IMR-90 (cell line): ENCODE data around the gene ARMH1. TPM values are rescaled to one million over a fixed set of nuclear protein-coding genes. Genes with fewer than 3 reads are reported as not detected.
A peak's percentile ranks its signal among the peaks of the same experiment; 100 is the strongest.

Experiments used
- ATAC-seq: fragments of 200-7000 bp; cut with Tn5 transposase; 2 replicates; pipeline ENCODE4 v1.9.1; 2020; ENCODE audit warnings: low read depth, mild to moderate bottlenecking, moderate library complexity
- BruUV-seq: library from RNA; stranded (reverse); fragments of 400-500 nt; replicated peaks from 2 replicates; lab custom pipeline; 2021; lab: Mats Ljungman, UMichigan
- CTCF ChIA-PET: fragments of 300-600 bp; formaldehyde crosslinking; extraction: SDS; loops from one replicate; lab custom pipeline; 2021; ENCODE audit warnings: antibody characterized with exemption; lab: Yijun Ruan, JAX
- POLR2A ChIA-PET: fragments of 300-600 bp; sonication (Branson Sonifier 250); formaldehyde crosslinking; loops from one replicate; lab custom pipeline; 2022; ENCODE audit warnings: antibody characterized with exemption; ENCODE audit not compliant: unreplicated experiment; lab: Charles Lee
- DNase-seq: peaks from one replicate; pipeline ENCODE4 v3.0.0; 2013
- H2AFZ ChIP-seq: replicated peaks from 2 replicates; pipeline ENCODE3; 2013; ENCODE audit warnings: low read length, mild to moderate bottlenecking; ENCODE audit not compliant: poor library complexity
- H2AK5ac ChIP-seq: 2 replicates; pipeline ENCODE4 v1.6.1; 2013; ENCODE audit warnings: low read depth, low read length, inconsistent platforms
- H2AK9ac ChIP-seq: replicated peaks from 2 replicates; pipeline ENCODE3; 2013; ENCODE audit warnings: mild to moderate bottlenecking, low read depth, low read length, moderate library complexity; ENCODE audit not compliant: poor library complexity
- H2BK120ac ChIP-seq: 2 replicates; pipeline ENCODE4 v1.6.1; 2013; ENCODE audit warnings: low read depth, low read length, inconsistent platforms
- H2BK15ac ChIP-seq: 3 replicates; pipeline ENCODE4 v1.6.1; 2013; ENCODE audit warnings: low read depth, low read length, inconsistent platforms
- H2BK20ac ChIP-seq: 2 replicates; pipeline ENCODE4 v1.6.1; 2013; ENCODE audit warnings: low read depth, mild to moderate bottlenecking, inconsistent platforms, low read length, moderate library complexity
- H2BK5ac ChIP-seq: 2 replicates; pipeline ENCODE4 v1.6.1; 2013; ENCODE audit warnings: mild to moderate bottlenecking, low read depth, low read length, inconsistent platforms; ENCODE audit not compliant: poor library complexity, severe bottlenecking
- H3K14ac ChIP-seq: replicated peaks from 2 replicates; pipeline ENCODE4 v1.6.1; 2013; ENCODE audit warnings: low read depth, low read length, inconsistent platforms
- H3K18ac ChIP-seq: 2 replicates; pipeline ENCODE4 v1.6.1; 2013; ENCODE audit warnings: low read depth, low read length, control low read depth
- H3K23ac ChIP-seq: 2 replicates; pipeline ENCODE4 v1.6.1; 2013; ENCODE audit warnings: low read depth, low read length, inconsistent platforms
- H3K27ac ChIP-seq: 2 replicates; pipeline ENCODE4 v1.5.1; 2013; ENCODE audit warnings: mild to moderate bottlenecking, control low read depth, low read length; ENCODE audit not compliant: insufficient read depth
- H3K27me3 ChIP-seq: 2 replicates; pipeline ENCODE4 v1.6.1; 2013; ENCODE audit warnings: low read length; ENCODE audit not compliant: control insufficient read depth, insufficient read depth
- H3K36me3 ChIP-seq: 2 replicates; pipeline ENCODE4 v1.6.1; 2013; ENCODE audit warnings: low read length, mixed read lengths; ENCODE audit not compliant: control insufficient read depth, insufficient read depth
- H3K4ac ChIP-seq: 2 replicates; pipeline ENCODE4 v1.6.1; 2013; ENCODE audit warnings: low read depth, low read length, inconsistent platforms
- H3K4me1 ChIP-seq: 2 replicates; pipeline ENCODE4 v1.6.1; 2013; ENCODE audit warnings: low read length, mixed read lengths; ENCODE audit not compliant: control insufficient read depth, insufficient read depth
- H3K4me2 ChIP-seq: 2 replicates; pipeline ENCODE4 v1.6.1; 2013; ENCODE audit warnings: low read depth, mild to moderate bottlenecking, control low read depth, low read length, moderate library complexity
- H3K4me3 ChIP-seq: 2 replicates; pipeline ENCODE4 v1.5.1; 2013; ENCODE audit warnings: low read depth, mild to moderate bottlenecking, control low read depth, low read length, moderate library complexity; ENCODE audit not compliant: insufficient read depth
- H3K56ac ChIP-seq: 2 replicates; pipeline ENCODE4 v1.6.1; 2013; ENCODE audit warnings: low read length, inconsistent platforms; ENCODE audit not compliant: insufficient read depth; ENCODE audit errors: extremely low read depth
- H3K79me1 ChIP-seq, 2 experiments: 2 replicates each; pipeline ENCODE4 v1.6.1; 2013; ENCODE audit warnings: low read length in 2 of 2, inconsistent platforms in 1 of 2, low read depth in 1 of 2
- H3K9ac ChIP-seq: 2 replicates; pipeline ENCODE4 v1.6.1; 2013; ENCODE audit warnings: low read depth, low read length, control low read depth
- H3K9me1 ChIP-seq: 2 replicates; pipeline ENCODE4 v1.6.1; 2013; ENCODE audit warnings: low read length, inconsistent platforms; ENCODE audit not compliant: insufficient read depth
- H3K9me3 ChIP-seq: 2 replicates; pipeline ENCODE4 v1.6.1; 2013; ENCODE audit warnings: low read length; ENCODE audit not compliant: control insufficient read depth, insufficient read depth
- H4K20me1 ChIP-seq: 2 replicates; pipeline ENCODE4 v1.6.1; 2013; ENCODE audit warnings: low read length, inconsistent platforms; ENCODE audit not compliant: insufficient read depth
- H4K5ac ChIP-seq: 2 replicates; pipeline ENCODE4 v1.6.1; 2013; ENCODE audit warnings: mild to moderate bottlenecking, low read depth, low read length, control low read depth
- H4K8ac ChIP-seq, 2 experiments: 2 replicates each; pipeline ENCODE4 v1.6.1; 2013; ENCODE audit warnings: low read depth in 2 of 2, low read length in 2 of 2, control low read depth in 1 of 2, inconsistent platforms in 1 of 2
- H4K91ac ChIP-seq: 2 replicates; pipeline ENCODE4 v1.6.1; 2013; ENCODE audit warnings: low read depth, low read length, inconsistent platforms; ENCODE audit not compliant: insufficient read depth
- BHLHE40 ChIP-seq: fragments of 150-350 bp; IDR thresholded peaks from 2 replicates; pipeline ENCODE4 v1.6.1; 2016; ENCODE audit warnings: mild to moderate bottlenecking, low read depth, low read length
- CEBPB ChIP-seq: IDR thresholded peaks from 2 replicates; pipeline ENCODE4 v1.6.1; 2012; ENCODE audit warnings: low read depth, low read length, improper control_type of control experiment
- CHD1 ChIP-seq: IDR thresholded peaks from 2 replicates; pipeline ENCODE4 v1.6.1; 2012; ENCODE audit warnings: low read depth, low read length, improper control_type of control experiment
- FOS ChIP-seq: fragments of 150-350 bp; IDR thresholded peaks from 2 replicates; pipeline ENCODE4 v1.6.1; 2016; ENCODE audit warnings: low read depth, low read length
- MAFK ChIP-seq: IDR thresholded peaks from 2 replicates; pipeline ENCODE4 v1.6.1; 2012; ENCODE audit warnings: low read depth, low read length, improper control_type of control experiment
- MAZ ChIP-seq: IDR thresholded peaks from 2 replicates; pipeline ENCODE4 v1.6.1; 2012; ENCODE audit warnings: low read depth, mild to moderate bottlenecking, low read length, improper control_type of control experiment, moderate library complexity, borderline replicate concordance
- MXI1 ChIP-seq: IDR thresholded peaks from 2 replicates; pipeline ENCODE4 v1.6.1; 2012; ENCODE audit warnings: low read depth, mild to moderate bottlenecking, low read length, moderate library complexity, borderline replicate concordance
- POLR2A ChIP-seq: IDR thresholded peaks from 2 replicates; pipeline ENCODE4 v1.6.1; 2012; ENCODE audit warnings: mild to moderate bottlenecking, low read depth, low read length
- RAD21 ChIP-seq: IDR thresholded peaks from 2 replicates; pipeline ENCODE4 v1.6.1; 2012; ENCODE audit warnings: low read length, improper control_type of control experiment
- RFX5 ChIP-seq: IDR thresholded peaks from 2 replicates; pipeline ENCODE4 v1.8.0; 2012; ENCODE audit warnings: low read depth, mild to moderate bottlenecking, low read length, moderate library complexity
- SMC3 ChIP-seq: fragments of 150-350 bp; IDR thresholded peaks from 2 replicates; pipeline ENCODE4 v1.6.1; 2016; ENCODE audit warnings: low read depth, mild to moderate bottlenecking, antibody characterized with exemption, low read length, moderate library complexity
- WGBS, 2 experiments: methylation state at CpG; one replicate each; pipeline versions ENCODE4 v1.1.5 to v1.1.7; 2013; ENCODE audit warnings: missing lambda C conversion rate in 2 of 2; ENCODE audit not compliant: insufficient read length in 1 of 2; ENCODE audit errors: extremely low coverage in 2 of 2; 5-methylcytosine and 5-hydroxymethylcytosine counted together
- dilution Hi-C: fragments of 300-500 bp; cut with HindIII; formaldehyde crosslinking; loops from one replicate; pipeline ENCODE4 v1.14.3; 2018; ENCODE audit warnings: low sequenced_read_pairs; ENCODE audit not compliant: unreplicated experiment
- in situ Hi-C: fragments of 300-500 bp; cut with MboI; formaldehyde crosslinking; loops from 3 replicates; pipeline ENCODE4 v1.14.3; 2019; ENCODE audit warnings: low sequenced_read_pairs, inconsistent platforms, mixed read lengths
- intact Hi-C: fragments of 100-400 bp; cut with micrococcal nuclease; formaldehyde crosslinking; loops from 2 replicates; pipeline ENCODE4 v1.10.0; 2022
- polyA plus RNA-seq, 3 experiments: library from polyadenylated mRNA; depleted of rRNA; stranded (reverse); fragments of >200 nt; gene quantifications; 2 replicates each; pipeline ENCODE4 v1.2.3, GENCODE V29; 2012; ENCODE audit warnings: low replicate concordance in 1 of 3
- total RNA-seq: library from RNA; depleted of rRNA; stranded (reverse); fragments of >200 nt; gene quantifications from 2 replicates; pipeline ENCODE4 v1.2.3, GENCODE V29; 2012
- TF ChIP-seq, protein P1 (sequence below): fragments of 150-350 bp; IDR thresholded peaks from 2 replicates; pipeline ENCODE4 v1.6.1; 2016; ENCODE audit warnings: low read depth, mild to moderate bottlenecking, low read length, moderate library complexity, borderline replicate concordance
- TF ChIP-seq, protein P2 (sequence below): conservative IDR thresholded peaks from 2 replicates; pipeline ENCODE4 v1.5.1; 2012; ENCODE audit warnings: mild to moderate bottlenecking, low read depth, low read length, improper control_type of control experiment

Gene ARMH1
- total and polyA plus RNA-seq, 2 of the 4 experiments (the other 2 are of a cell fraction): 0.36 to 0.72 TPM

DNA sequence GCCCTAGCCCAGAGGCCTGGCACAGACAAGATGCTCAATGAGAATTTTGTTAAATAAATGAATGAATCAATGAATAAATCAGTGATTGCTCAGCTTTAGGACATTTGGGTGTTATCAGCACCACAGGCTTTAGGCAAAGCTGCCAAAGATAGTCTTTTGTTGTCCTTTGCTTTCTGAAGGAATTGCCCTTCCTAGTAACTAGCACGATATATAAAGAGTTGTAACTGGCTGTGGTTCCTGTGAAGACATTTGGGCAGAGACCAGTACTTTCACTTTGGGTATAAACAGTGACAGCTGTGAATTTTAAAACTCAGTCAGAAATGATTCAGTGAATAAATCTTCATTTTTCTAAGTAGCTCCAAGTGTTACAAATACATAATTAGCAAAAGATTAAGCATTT is 43.1 kb downstream of the ARMH1 start:
- Histone ChIP-seq H2BK15ac (no peak overlapping the region), H2AK9ac (no peak overlapping the region), H2AFZ (no peak overlapping the region), H3K27ac (no peak overlapping the region), H3K14ac (no peak overlapping the region), H2BK20ac (no peak overlapping the region), H3K23ac (no peak overlapping the region), H3K9ac (no peak overlapping the region), H2AK5ac (no peak overlapping the region), H3K4ac (no peak overlapping the region), H3K27me3 (peaks cover 2% of the 10 kb centered on the region; the same call in 1 of the 2 replicates), H3K9me1 (peaks cover 2% of the 10 kb centered on the region; the same call in 1 of the 2 replicates), H3K4me2 (peak overlapping the region; percentile 21; the same call in 1 of the 2 replicates), H3K36me3 (no peaks in the 10 kb centered on the region), H3K4me1 (peaks cover 5% of the 10 kb centered on the region), H3K56ac (no peak overlapping the region), H2BK5ac (no peak overlapping the region), H3K4me3 (no peak overlapping the region), H4K91ac (no peak overlapping the region), H3K79me1 (no peaks in the 10 kb centered on the region; a peak in 1 of 4 replicates), H4K5ac (no peak overlapping the region), H4K20me1 (no peaks in the 10 kb centered on the region), H2BK120ac (no peak overlapping the region), H4K8ac (no peak overlapping the region), H3K9me3 (no peaks in the 10 kb centered on the region), H3K18ac (no peak overlapping the region)
- intact Hi-C loops: loop anchor here (5.0 kb wide), 1 partner anchor 585 kb away; no protein-coding TSS in a partner anchor
- in situ Hi-C loops: no loop called here
- WGBS, 2 experiments: no CpG with 5 or more reads among the region's 1 CpG
- POLR2A ChIA-PET: interaction anchor here (0.6 to 0.7 kb wide), 2 partner anchors 14 to 504 kb away, joined by 3 read pairs; partner anchors contain the start of gene DMAP1
- TF ChIP-seq SMC3 (no peak), MXI1 (no peak), RFX5 (no peak), MAFK (no peak), POLR2A (no peak), FOS (no peak), MAZ (no peak), CHD1 (no peak), RAD21 (no peak), BHLHE40 (no peak), CEBPB (no peak)
- TF ChIP-seq, protein P1, sequence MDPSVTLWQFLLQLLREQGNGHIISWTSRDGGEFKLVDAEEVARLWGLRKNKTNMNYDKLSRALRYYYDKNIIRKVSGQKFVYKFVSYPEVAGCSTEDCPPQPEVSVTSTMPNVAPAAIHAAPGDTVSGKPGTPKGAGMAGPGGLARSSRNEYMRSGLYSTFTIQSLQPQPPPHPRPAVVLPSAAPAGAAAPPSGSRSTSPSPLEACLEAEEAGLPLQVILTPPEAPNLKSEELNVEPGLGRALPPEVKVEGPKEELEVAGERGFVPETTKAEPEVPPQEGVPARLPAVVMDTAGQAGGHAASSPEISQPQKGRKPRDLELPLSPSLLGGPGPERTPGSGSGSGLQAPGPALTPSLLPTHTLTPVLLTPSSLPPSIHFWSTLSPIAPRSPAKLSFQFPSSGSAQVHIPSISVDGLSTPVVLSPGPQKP: no peak
- TF ChIP-seq, protein P2, sequence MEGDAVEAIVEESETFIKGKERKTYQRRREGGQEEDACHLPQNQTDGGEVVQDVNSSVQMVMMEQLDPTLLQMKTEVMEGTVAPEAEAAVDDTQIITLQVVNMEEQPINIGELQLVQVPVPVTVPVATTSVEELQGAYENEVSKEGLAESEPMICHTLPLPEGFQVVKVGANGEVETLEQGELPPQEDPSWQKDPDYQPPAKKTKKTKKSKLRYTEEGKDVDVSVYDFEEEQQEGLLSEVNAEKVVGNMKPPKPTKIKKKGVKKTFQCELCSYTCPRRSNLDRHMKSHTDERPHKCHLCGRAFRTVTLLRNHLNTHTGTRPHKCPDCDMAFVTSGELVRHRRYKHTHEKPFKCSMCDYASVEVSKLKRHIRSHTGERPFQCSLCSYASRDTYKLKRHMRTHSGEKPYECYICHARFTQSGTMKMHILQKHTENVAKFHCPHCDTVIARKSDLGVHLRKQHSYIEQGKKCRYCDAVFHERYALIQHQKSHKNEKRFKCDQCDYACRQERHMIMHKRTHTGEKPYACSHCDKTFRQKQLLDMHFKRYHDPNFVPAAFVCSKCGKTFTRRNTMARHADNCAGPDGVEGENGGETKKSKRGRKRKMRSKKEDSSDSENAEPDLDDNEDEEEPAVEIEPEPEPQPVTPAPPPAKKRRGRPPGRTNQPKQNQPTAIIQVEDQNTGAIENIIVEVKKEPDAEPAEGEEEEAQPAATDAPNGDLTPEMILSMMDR: no peak
- DNase-seq: peak; percentile 12
- CTCF ChIA-PET: interaction anchor here (1.1 kb wide), 1 partner anchor 22 kb away, joined by 3 read pairs; no protein-coding TSS in a partner anchor
- ATAC-seq: 0 out of 2 replicates have a peak, but pooled peaks have one; percentile 16
- dilution Hi-C loops: no loop called here
- BruUV-seq: no TSS peak
